GM18873 (cell line): ENCODE results near the gene ATE1.
A peak's percentile ranks its signal among the peaks of the same experiment; 100 is the strongest.
"Not testable (repeated sequence)": the region's sequence is repeated elsewhere in the genome, so short reads cannot be mapped to it uniquely, and the experiment has no call there.

Experiments used
- ATAC-seq: cut with Tn5 transposase; IDR thresholded peaks from one replicate; pipeline ENCODE4 v1.9.1; 2021; ENCODE audit warnings: mild to moderate bottlenecking, moderate library complexity, moderate number of reproducible peaks; ENCODE audit not compliant: unreplicated experiment, low FRiP score

Gene ATE1

DNA sequence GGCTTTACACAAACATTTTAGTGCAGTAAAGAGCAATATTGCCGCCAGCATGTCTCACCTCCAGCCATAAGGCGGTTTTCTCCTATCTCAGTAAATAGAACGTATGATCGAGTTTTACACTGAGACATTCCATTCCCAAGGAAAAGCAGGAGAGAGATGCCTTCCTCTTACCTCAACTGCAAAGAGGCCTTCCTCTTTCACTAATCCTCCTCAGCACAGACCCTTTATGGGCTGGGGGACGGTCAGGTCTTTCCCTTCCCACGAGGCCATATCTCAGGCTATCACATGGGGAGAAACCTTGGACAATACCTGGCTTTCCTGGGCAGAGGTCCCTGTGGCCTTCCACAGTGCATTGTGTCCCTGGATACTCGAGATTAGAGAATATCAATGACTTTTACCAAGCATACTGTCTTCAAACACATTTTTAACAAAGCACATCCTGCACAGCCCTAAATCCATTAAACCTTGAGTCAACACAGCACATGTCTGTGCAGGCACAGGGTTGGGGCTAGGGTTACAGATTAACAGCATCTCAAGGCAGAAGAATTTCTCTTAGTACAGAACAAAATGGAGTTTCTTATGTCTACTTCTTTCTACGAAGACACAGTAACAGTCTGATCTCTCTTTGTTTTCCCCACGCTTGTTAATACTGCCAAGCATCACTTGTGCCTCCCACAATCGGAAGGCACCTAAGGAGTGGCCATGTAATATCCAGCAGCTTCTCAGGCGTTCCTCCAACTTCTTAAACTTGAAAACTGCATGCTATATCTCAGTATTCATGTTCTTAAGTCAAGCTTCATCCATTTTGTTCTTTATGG, 2.6 kb upstream of the ATE1 start:
- not testable (repeated sequence) for ATAC-seq

DNA sequence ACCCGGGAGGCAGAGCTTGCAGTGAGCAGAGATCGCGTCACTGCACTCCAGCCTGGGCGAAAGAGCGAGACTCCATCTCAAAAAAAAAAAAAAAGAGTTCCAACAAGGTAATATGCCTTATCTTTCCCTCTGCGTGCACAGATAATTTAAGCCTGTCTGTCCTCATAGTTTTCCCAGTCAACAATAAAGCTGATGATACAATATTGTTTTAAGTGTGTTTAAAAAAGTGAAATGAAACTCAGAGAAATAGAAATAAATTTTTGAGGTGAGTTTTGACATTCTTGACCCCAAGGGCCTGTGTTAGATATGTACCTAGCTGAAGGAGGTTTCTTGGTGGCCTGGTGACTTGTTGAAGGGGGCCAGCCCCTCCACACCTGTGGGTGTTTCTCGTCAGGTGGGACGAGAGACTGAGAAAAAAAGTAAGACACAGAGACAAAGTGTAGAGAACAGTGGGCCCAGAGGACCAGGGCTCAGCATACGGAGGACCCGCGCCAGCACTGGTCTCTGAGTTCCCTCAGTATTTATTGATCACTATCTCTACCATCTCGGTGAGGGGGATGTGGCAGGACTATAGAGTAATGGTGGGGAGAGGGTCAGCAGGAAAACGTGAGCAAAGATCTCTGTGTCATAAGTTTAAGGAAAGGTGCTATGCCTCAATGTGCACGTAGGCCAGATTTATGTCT, 1.9 kb upstream of the ATE1 start:
- ATAC-seq, result not testable (repeated sequence)

DNA sequence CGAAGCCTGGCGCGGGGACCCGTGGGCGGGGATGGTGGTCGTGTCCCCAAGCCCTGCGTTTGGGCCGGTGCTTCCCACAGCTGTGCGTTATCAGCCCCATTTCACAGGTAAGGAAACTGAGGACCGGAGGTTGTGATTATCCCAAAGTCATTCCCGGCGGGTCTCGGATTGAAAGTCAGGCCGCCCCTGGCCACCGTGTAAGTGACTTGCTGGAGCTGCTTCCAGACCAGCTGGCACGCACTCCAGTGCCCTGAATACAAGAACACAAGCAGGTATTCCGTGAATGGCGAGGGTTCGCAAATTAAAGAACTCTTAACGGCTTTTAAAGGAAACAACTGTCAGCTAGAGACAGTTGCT, 675 bp upstream of the ATE1 start:
- peak; percentile 3 for ATAC-seq

DNA sequence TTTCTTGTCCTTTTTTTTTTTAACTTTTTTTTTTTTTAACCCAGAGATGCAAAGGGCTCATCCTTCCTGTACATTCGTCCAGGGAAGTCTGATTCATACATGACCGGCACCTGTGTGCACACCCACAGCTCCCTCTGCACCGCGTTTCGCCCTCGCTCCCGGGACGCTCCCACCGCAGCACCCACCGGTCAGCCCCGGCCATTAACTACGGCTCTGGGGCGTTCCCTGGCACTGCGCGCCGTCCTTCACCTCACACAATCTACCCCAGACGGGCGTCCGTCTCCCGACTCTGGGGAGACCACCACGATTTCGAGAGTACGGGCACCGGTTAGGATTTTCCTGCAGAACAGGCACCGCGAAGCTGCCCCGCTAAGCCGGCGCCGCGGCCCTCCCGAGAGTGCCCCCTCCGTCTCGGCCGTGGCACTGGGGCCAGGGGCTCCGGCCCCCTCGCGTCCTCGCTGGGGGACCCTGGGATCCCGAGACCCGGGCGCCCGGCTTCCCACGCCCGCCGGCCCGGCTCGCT, 452 bp downstream of the ATE1 start:
- peak; percentile 37 for ATAC-seq

DNA sequence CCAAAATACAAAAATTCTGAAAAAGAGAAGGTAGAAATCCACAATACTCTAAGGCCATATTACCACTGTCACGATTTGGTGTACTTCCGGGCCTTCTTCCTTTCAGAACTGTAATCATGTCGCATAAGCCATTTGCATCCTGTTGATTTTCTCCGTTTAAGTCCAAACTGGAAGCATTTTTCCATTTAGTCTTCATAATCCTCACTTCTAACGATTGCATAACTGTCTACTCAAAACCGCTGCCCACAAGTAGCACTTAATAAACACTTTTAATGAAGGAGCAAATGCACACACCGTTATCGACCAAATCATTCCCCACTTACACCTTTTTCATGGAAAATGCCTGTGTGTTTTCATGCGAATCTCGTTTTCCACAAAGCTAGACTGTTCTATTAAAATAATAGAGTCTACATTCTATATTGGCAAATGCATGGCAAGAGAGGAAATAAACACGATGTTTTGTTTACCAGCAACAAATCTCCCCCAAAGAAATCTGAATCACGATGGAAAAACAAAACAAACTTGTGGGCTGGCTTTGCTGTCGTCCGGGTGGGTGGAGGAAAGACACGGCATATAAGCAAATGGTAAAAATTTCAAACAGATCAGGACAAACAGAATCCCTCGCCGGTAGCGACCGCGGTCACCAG, 1.0 kb downstream of the ATE1 start:
- no peak for ATAC-seq

DNA sequence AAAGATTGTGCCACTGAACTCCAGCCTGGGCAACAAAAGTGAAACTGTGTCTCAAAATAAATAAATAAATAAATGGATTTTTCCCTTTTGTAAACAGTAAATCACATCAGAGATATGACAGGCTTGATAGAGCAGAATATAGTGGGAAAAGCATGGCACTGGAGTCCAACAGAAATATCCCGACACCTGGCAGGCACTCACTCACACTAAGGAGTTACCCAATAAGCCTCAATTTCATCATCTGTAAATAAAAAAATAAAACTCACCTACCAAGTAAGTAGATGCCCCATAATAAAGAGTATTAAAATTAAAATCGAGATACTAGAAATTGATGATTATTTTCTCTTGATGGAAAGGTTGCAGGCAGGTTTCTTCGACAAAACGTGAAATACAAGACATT, 1.7 kb downstream of the ATE1 start:
- no peak for ATAC-seq

DNA sequence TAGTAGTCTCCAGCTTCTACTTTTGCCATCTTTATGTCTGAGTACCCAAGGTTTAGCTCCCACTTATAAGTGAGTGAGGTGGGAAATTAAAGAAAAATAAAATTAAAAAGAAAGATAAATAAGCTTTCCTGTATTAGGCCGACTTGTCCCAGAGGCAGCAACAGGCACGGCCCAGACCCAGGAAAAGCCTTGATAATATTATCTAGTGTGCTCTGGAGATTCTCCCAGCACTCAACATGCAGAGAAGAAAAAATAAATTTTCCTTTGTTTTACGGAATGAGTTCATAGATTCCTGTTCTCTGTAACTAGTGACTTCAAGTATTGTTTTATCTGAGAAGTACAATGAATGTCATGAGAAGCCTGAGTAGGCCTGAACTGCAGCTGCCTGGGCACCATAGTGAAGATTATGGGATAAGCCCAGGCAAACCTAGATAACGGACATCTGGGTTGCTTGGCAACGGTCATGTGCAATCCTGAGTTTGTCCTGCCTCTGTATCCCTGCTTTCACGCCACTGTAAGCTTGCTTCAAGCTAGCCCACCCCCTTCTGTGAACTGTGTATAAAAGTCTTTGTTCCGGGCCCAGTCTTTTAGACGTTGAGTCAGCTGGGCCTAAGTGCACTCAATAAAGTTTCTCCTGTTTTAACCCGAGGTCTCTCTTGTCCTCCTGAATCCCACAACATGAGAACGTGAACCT, 6.4 kb downstream of the ATE1 start:
- no peak for ATAC-seq

DNA sequence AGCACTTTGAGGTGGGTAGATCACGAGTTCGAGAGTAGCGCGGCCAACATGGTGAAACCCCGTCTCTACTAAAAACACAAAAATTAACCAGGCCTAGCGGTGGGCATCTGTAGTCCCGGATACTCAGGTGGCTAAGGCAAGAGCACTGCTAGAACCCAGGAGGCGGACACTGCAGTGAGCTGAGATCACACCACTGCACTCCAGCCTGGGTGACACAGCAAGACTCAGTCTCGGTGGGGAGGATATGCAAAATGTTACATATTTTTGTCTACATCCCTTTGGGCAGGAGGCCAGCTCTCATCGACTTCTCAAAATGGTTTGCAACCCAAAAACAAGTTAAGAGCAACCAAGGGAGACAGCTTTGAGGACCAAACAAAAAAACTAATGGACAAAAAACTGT, 8.2 kb downstream of the ATE1 start:
- ATAC-seq, result no peak

DNA sequence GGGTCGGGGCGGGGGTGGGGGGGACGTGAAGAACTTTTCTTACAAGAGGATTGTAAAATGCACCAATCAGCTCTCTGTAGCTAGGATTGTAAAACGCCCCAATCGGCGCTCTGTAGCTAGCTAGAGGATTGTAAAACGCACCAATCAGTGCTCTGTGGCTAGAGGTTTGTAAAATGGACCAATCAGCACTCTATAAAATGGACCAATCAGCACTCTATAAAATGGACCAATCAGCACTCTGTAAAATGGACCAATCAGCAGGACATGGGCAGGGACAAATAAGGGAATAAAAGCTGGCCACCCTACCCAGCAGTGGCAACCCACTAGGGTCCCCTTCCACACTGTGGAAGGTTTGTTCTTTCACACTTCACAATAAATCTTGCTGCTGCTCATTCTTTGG, 9.0 kb downstream of the ATE1 start:
- ATAC-seq, result not testable (repeated sequence)

DNA sequence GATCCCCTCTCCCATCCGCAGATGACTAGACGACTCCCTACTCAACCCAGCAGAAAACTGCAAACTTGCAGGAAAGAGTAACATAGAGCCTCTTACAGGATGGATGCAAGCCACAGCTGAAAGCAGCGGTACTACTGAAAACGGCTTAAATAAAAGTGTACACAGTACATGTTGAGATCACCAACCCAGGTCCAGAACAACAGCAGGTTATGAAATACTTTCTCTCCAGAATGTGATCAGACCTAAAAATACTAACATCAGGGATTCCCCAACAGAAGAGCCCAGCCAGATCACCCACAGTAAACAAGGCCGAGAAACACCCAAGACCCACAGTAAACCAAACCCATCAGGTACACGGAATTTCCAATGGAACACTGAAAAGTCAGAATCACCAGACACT, 13.2 kb downstream of the ATE1 start:
- no peak for ATAC-seq

DNA sequence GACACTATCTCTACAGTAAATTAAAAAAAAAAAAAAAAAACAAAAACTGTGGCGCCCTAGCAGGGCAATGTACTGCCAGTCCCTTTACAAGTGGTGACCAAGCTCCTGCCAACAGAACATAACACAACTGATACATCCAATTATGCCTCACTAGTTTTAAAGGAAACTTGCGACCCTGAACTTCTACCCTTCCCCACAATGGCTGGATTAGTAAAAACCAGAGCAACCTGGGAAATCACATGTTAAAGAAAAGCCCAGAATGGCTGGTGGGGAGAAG, 16.5 kb downstream of the ATE1 start:
- ATAC-seq, result no peak

DNA sequence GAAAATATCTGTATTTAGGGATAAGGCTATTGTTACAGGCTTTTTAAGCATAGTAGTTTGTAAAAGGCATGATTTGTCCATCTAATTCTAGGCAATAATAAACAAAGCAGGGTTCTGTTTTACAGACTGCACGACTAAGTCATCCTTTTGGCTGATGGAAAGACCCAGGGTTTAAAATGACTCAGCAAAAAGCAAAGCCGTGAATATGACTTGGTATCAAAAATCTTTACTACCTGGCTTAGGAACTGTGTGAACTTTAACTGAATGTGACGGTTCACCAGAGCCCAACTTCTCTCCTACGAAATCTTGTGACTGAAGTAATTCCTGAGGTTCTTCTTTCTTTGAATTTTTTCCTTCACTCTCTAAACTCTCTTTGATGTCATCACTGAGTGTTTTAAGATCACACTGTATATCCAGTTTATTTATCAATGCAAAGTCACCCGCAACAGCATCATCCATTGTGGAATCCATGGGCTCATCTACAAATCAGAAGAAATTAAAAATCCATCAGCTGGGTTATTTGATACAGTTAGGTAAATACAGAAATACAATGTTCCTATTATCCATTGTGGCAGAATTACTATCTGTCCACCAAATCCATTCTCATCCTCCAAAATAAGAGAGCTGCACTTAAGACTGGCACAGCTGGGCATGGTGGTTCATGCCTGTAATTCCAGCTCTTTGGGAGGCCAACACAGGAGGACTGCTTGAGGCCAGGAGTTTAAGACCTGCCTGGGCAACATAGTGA, 17.0 kb downstream of the ATE1 start:
- ATAC-seq, result no peak

DNA sequence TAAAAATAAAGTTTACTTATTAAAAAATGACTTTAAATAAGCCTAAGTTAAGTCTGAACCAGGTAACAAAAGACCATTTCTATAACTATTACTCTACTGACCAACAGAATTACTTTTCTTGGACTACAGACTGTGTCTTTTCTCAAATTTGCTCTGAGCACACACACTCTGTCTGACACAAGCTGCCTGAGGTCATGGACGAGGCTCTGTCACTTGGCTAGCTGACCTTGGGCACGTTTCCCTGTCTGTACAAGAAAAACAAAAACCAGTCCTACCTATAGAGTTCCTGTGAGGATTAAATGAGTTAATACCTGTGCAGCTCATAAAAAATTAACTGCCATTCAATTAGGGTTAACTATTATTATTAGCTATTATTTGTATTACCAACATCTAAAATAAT, 22.9 kb downstream of the ATE1 start:
- ATAC-seq, result no peak

DNA sequence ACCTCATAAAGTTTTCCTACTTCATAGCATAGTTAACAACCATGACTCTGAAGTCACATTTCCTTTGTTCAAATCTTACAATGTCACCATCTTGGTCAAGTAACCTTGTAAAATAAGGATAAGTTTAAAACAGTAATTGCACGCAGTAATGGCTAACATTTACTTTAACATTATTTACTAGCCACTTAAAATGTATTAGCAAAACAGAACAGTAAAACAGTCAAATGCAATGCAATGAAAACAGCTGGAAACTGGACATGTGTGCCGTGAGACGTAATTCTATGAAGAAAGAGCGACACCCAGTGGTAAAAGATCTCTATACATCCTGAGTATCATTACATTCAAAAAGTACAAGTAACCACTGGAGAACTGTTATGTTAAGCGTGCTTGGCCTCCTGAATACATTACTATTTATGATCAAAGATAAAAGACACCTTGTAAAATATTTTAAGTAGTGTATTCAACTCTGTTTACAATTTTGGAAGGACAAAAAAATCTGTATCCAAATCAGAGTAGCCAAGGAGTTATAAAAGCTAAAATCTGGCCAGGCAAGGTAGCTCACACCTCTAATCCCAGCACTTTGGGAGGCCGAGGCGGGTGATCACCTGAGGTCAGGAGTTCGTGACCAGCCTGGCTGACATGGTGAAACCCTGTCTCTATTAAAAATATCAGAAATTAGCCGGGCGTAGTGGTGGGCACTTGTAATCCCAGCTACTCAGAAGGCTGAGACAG, 27.2 kb downstream of the ATE1 start:
- ATAC-seq, result peak; percentile 56

DNA sequence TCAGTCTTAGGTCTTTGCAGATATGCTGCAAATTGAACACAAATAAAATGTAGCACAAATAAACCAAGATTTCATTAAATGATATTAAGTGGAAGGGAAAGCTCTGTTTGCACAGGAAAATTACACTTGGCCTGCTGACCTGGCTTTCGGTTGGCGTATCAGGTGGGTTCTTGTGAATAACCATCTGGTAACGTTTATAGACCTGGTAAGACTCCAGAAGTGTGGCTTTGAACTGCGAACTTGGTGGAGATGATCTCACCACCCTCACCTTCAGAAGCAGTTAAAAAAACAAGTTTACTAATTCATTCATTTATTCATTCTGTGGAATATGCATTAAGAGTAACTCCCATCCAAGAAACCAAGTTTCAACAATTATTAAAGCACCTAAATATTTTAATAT, 28.1 kb downstream of the ATE1 start:
- ATAC-seq, result no peak

DNA sequence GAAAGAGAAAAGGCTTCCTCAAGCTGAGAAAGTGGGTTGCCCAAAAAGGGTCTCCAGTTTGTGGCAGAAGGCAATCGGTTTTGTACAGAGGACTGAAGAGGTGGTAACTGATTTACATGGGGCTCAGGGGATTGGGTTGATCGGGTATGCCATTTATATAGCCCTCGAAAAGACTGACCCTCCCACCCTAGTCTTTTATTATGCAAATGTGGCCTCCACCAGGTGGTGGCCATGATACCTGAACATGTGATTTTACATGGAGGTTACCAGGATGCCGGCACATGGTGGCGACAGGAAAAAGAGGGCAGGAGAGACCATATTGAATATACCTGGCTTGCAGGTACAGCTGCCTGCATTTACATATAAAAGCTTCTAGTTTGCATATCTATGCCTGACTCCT, 36.7 kb downstream of the ATE1 start:
- ATAC-seq, result no peak

DNA sequence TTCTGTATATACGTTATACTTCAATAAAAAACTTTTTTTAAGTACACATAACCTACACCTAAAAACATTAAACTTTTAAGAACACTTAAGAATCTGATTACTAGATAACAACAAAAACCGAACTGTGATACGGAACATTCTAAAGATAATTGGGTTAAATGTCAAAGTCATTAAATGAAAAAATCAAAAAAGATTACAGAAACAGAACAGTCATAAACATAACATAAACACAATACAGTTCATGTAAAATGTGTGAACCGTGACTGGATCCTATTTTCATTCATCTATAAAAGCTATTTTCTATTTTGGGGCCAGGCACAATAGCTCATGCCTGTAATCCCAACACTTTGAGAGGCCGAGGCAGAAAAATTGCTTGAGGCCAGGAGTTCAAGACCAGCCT, 38.6 kb downstream of the ATE1 start:
- ATAC-seq, result no peak

DNA sequence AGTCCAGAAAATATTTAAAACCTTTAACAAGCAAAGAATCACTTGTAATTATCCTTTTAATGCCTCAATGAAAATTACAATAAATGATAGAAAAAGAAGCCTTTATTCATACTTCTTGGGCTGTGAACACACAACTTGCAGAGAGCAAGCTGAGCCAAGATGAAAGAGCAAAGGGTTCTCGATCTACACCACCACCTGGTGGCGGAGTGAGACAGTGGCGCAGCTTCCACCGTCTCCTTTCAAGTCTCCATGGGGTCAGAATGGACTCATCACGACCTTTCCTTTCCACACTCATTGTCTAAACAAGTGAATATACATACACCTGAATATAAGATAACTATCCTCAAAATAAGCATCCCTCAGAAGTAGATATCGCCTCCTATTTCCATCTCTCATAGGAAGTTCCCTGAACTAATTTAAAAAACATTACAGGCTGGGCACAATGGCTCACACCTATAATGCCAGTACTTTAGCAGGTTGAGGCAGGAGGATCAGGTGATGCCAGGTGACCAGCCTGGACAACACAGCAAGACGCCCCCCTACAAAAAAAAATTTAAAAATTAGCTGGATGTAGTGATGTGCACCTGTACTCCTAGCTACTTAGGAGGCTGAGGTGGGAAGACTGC, 40.7 kb downstream of the ATE1 start:
- no peak for ATAC-seq

DNA sequence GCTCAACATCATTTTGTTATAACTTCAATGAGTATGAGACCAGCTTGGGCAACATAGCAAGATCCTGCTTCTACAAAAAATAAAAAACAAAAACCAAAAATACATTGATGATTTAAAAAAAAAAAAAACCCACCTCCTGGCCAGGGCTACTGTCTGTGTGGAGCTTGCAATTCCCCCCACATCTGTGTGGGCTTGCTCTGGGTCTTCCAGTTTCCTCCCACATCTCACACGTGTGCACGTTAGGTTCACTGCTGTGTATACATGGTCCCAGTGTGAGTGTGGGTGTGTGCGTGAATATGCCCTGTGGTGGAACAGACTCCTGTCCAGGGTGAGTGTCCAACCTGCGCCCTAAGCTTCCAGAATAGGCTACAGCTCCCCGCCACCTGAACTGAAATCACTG, 41.6 kb downstream of the ATE1 start:
- no peak for ATAC-seq
